Thoracic aorta (tissue), 2 donors: ENCODE data around the gene TRPV5. TPM values are rescaled to one million over a fixed set of nuclear protein-coding genes. Genes with fewer than 3 reads are reported as not detected.

ENCODE experiments used
- ATAC-seq: fragments of 150-250 bp; one replicate; pipeline ENCODE4 v1.8.0; 2017; ENCODE audit warnings: low read depth; ENCODE audit not compliant: insufficient number of reproducible peaks, low FRiP score
- DNase-seq: peaks from one replicate; pipeline ENCODE4 v3.0.0-alpha.2; 2020; ENCODE audit warnings: low spot score
- H3K27ac ChIP-seq, 2 donors: fragments of 200-600 bp; sonication (generic); 1 replicate in 1 of 2; 2 replicates in 1 of 2; pipeline ENCODE4 v1.5.1; 2016; ENCODE audit warnings: mild to moderate bottlenecking in 2 of 2, moderate library complexity in 2 of 2
- H3K27me3 ChIP-seq: fragments of 200-600 bp; sonication (generic); replicated peaks from 2 replicates; pipeline ENCODE4 v1.6.0; 2016; ENCODE audit warnings: mild to moderate bottlenecking; ENCODE audit not compliant: insufficient read depth
- H3K36me3 ChIP-seq: fragments of 200-600 bp; sonication (generic); one replicate; pipeline ENCODE4 v1.5.1; 2016
- H3K4me1 ChIP-seq, 2 donors: fragments of 200-600 bp; sonication (generic); 1 replicate in 1 of 2; 2 replicates in 1 of 2; pipeline versions ENCODE4 v1.5.1 to v1.6.0; 2016; ENCODE audit warnings: low read depth in 2 of 2, mild to moderate bottlenecking in 1 of 2; ENCODE audit not compliant: control insufficient read depth in 1 of 2
- H3K4me3 ChIP-seq: fragments of 200-600 bp; sonication (generic); 2 replicates; pipeline ENCODE4 v1.5.1; 2016; ENCODE audit warnings: mild to moderate bottlenecking
- H3K9me3 ChIP-seq: fragments of 200-600 bp; sonication (generic); 2 replicates; pipeline ENCODE4 v1.5.1; 2016
- CTCF ChIP-seq: fragments of 200-600 bp; sonication (generic); IDR thresholded peaks from one replicate; pipeline ENCODE4 v1.5.1; 2019; ENCODE audit warnings: antibody characterized with exemption
- total RNA-seq, 2 donors: library from RNA; depleted of rRNA; stranded (reverse); fragments of >200 nt; gene quantifications; one replicate each; pipeline versions ENCODE4 v1.1.0 to v1.2.3, GENCODE V29; 2016

Gene TRPV5
- total RNA-seq, 2 donors from 2014 or later: not detected

- TF ChIP-seq CTCF: no peak
- ATAC-seq: no peak
- H3K27me3 ChIP-seq: no peaks in the 10 kb centered on the region
Observed at GRCh38 chr7:142940966-142941535, 7.5 kb upstream of the TRPV5 start.

GRCh38 chr7:142939226-142939910 lies 5.8 kb upstream of the TRPV5 start, which contains the start of gene LLCFC1:
Gene LLCFC1, plus strand, starts transcription at chr7:142939484. Its CDS starts 138 bp downstream, at chr7:142939622.
- no peaks in the 10 kb centered on the region for H3K9me3 ChIP-seq
- TF ChIP-seq CTCF: no peak
- no peak for ATAC-seq

More at GRCh38 chr7:142940966-142941535, 7.5 kb upstream of the TRPV5 start:
- Histone ChIP-seq H3K36me3 (no peaks in the 10 kb centered on the region), H3K9me3 (no peaks in the 10 kb centered on the region), H3K27ac (no peak overlapping the region), H3K4me3 (no peak overlapping the region), H3K4me1 (no peaks in the 10 kb centered on the region)
- DNase-seq: no peak

GRCh38 chr7:142938611-142939010 lies 5.1 kb upstream of the TRPV5 start:
- no peaks in the 10 kb centered on the region for H3K4me1 ChIP-seq
- H3K27ac ChIP-seq: no peak overlapping the region
- no peaks in the 10 kb centered on the region for H3K27me3 ChIP-seq
- no peak overlapping the region for H3K4me3 ChIP-seq
- no peaks in the 10 kb centered on the region for H3K9me3 ChIP-seq
- no peak for TF ChIP-seq CTCF
- H3K36me3 ChIP-seq: no peaks in the 10 kb centered on the region
- ATAC-seq (no peak), DNase-seq (no peak)

More at GRCh38 chr7:142939226-142939910, 5.8 kb upstream of the TRPV5 start, which contains the start of gene LLCFC1:
- no peak within 1 kb of the TSS for H3K27ac ChIP-seq
- H3K4me1 ChIP-seq: no peaks in the 10 kb centered on the region
- no peaks in the 10 kb centered on the region for H3K36me3 ChIP-seq
- H3K4me3 ChIP-seq: no peak within 1 kb of the TSS
- DNase-seq: no peak
- no peaks in the 10 kb centered on the region for H3K27me3 ChIP-seq

GRCh38 chr7:142935941-142936565 lies 2.5 kb upstream of the TRPV5 start:
- no peak for ATAC-seq
- no peak overlapping the region for H3K4me3 ChIP-seq
- no peak for TF ChIP-seq CTCF
- no peaks in the 10 kb centered on the region for H3K36me3 ChIP-seq
- H3K27me3 ChIP-seq: no peaks in the 10 kb centered on the region
- H3K9me3 ChIP-seq: no peaks in the 10 kb centered on the region
- H3K4me1 ChIP-seq: no peaks in the 10 kb centered on the region
- no peak overlapping the region for H3K27ac ChIP-seq
- no peak for DNase-seq

- H3K27ac ChIP-seq: no peak overlapping the region
- ATAC-seq (no peak), DNase-seq (no peak)
- no peak for TF ChIP-seq CTCF
- no peaks in the 10 kb centered on the region for H3K36me3 ChIP-seq
- H3K4me1 ChIP-seq: no peaks in the 10 kb centered on the region
- no peaks in the 10 kb centered on the region for H3K27me3 ChIP-seq
- H3K9me3 ChIP-seq: no peaks in the 10 kb centered on the region
- no peak overlapping the region for H3K4me3 ChIP-seq
Observed at GRCh38 chr7:142934056-142934455, 510 bp upstream of the TRPV5 start.
